ENCODE measurements around the gene SHROOM2. TPM values are rescaled to one million over a fixed set of nuclear protein-coding genes. Genes with fewer than 3 reads are reported as not detected.

Gene SHROOM2
- total RNA-seq, 2 experiments from 2014 or later, result not detected

DNA sequence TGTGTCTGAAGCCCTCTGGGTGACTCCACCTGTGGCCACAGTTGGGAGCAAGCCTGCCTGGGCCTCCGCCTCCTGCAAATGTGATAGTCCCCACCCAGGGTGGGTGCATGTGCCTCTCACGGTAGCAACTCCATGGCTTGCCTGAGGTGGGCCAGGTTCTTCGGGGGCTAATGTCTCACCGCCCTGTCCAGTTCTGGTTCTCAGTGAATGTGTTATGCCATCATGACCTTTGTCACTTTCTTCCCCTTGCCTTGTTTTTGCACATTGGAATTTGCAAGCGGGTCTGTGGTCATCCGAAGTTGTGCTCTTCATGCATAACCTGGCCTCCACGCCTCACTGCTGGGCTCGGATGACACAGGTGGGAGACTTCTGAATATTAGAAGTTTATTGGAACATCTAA, 39.7 kb downstream of the SHROOM2 start:
- Mint-ChIP-seq H3K27ac (no peak overlapping the region), H3K36me3 (ENCODE audit: low read depth) (no peaks in the 10 kb centered on the region), H3K4me1 (ENCODE audit: low read depth) (peaks cover 4% of the 10 kb centered on the region), H3K9me3 (peaks cover 2% of the 10 kb centered on the region), H3K4me3 (no peak overlapping the region), H3K27me3 (ENCODE audit: low read depth) (peaks cover 10% of the 10 kb centered on the region)
- intact Hi-C loops (cut with micrococcal nuclease), result loop anchor here (5.0 kb wide), 1 partner anchor 364 kb away; no protein-coding TSS in a partner anchor
- CTCF ChIA-PET, result no interaction called here
- no peak for DNase-seq

DNA sequence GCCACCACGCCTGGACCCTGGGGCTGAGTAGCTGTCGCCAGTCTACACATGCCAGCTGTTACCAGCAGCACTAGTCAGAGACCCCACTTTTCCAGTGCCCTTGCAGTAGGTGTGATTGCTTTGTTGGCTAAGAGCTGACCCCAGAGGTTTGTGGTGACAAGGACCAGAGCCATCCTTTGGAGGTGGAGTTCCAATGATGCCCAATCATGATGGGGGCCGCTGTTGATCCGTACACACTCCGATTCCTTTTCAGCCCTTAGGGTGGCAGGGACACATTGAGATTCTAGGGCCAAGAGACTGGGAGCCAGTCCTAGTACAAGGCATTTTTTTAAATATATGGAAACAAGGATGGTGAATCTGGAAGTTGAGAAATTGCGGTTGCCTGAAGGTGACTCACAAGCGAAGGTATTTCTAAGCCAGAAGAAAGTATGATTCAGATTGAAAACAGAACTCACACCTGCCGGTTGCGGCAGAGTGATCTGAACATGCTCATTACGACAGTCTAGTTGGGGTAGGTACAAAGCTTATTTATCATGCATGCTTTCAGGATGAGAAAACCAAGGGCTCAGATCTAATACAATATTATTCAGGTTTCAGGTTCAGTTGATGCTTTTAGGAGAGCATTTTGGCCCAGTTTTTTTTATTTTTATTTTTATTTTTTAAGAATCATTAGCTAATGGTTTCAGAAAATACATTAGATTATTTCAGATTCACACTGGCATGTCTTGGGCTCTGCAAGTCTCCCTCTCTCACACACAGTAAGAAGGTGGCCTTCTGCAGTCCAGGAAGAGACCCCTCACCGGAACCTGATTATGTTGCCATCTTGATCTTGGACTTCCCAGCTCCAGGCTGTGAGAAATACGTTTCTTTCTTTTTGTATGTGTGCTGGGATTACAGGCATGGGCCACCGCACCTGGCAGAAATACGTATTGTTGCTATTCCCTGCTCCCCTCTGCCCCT, 43.4 kb downstream of the SHROOM2 start:
- peak; percentile 71 for DNase-seq
- H3K27me3 Mint-ChIP-seq (ENCODE audit: low read depth), result peaks cover 13% of the 10 kb centered on the region
- H3K9me3 Mint-ChIP-seq, result peaks cover 2% of the 10 kb centered on the region
- no peaks in the 10 kb centered on the region for H3K36me3 Mint-ChIP-seq (ENCODE audit: low read depth)
- intact Hi-C loops (cut with micrococcal nuclease), result loop anchor here (1.0 to 5.0 kb wide), 5 partner anchors 113 to 544 kb away; no protein-coding TSS in a partner anchor
- no peak overlapping the region for H3K4me3 Mint-ChIP-seq
- no peak overlapping the region for H3K27ac Mint-ChIP-seq
- CTCF ChIA-PET, result no interaction called here
- H3K4me1 Mint-ChIP-seq (ENCODE audit: low read depth), result peaks cover 4% of the 10 kb centered on the region

- DNase-seq, result no peak
- Mint-ChIP-seq H3K36me3 (ENCODE audit: low read depth) (no peaks in the 10 kb centered on the region), H3K4me3 (no peak overlapping the region), H3K27me3 (ENCODE audit: low read depth) (peaks cover 13% of the 10 kb centered on the region), H3K9me3 (peaks cover 2% of the 10 kb centered on the region), H3K4me1 (ENCODE audit: low read depth) (peaks cover 4% of the 10 kb centered on the region), H3K27ac (no peak overlapping the region)
- CTCF ChIA-PET, result no interaction called here
- intact Hi-C loops (cut with micrococcal nuclease), result no loop called here
These were observed 46.6 kb downstream of the SHROOM2 start for GRCh38 chrX:9832811-9833210.

DNA sequence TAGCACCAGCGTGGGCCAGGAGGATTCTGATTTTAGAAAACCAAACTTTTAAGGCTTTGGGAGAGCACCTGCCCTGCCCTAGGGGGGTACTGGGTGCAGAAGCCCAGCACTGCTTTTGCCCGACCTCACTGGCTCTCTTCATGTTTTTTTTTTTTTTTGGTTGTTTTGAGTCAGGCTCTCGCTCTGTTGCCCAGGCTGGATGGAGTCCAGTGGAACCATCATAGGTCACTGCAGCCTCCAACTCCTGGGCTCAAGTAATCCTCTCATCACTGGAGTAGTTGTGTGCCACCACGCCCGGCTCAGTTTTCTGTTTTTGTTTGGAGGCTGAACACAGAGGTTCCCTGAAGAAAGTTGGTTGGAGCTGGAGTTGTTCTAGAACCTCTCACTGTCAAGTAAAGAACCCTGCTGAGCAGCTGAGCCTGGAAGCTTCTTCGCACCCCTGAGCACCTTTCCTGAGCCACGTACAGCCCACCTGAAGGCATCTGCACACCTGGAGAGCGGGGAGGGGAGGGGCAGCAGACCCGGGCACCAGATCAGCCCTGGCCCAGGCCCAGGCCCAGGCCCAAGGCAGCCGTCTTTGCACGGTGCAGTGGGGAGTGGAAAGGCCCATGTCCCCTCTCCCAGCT, 49.5 kb downstream of the SHROOM2 start:
- H3K4me1 Mint-ChIP-seq (ENCODE audit: low read depth), result no peaks in the 10 kb centered on the region
- H3K9me3 Mint-ChIP-seq, result peaks cover 2% of the 10 kb centered on the region
- H3K27ac Mint-ChIP-seq, result no peak overlapping the region
- H3K36me3 Mint-ChIP-seq (ENCODE audit: low read depth), result no peaks in the 10 kb centered on the region
- intact Hi-C loops (cut with micrococcal nuclease), result no loop called here
- no peak for DNase-seq
- CTCF ChIA-PET, result interaction anchor here (0.7 kb wide), 1 partner anchor 277 kb away, joined by 8 read pairs; no protein-coding TSS in a partner anchor
- no peak overlapping the region for H3K4me3 Mint-ChIP-seq
- H3K27me3 Mint-ChIP-seq (ENCODE audit: low read depth), result peaks cover 19% of the 10 kb centered on the region

DNA sequence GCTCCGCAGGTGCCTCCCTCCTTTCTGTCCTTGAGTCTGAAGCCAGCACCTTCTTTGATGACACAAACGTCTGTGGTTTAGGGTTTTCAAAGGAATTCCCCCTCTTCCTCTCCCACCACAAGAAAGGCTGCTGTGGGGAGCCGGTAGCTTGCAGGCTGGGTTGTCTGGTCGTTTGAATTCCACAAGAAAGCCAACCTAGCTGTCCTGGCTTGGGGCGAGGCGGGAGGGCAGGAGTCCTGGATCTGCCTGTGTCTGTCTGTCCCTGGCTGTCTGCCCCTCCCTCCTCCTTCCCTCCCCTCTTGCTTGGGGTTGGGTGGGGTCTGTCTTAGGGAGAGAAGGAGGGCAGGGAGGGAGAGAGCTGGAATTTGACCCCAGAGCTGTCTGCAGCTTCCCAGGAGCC, 56.3 kb downstream of the SHROOM2 start:
- Mint-ChIP-seq H3K9me3 (no peaks in the 10 kb centered on the region), H3K27ac (no peak overlapping the region), H3K4me3 (no peak overlapping the region), H3K36me3 (ENCODE audit: low read depth) (no peaks in the 10 kb centered on the region), H3K4me1 (ENCODE audit: low read depth) (peaks cover 2% of the 10 kb centered on the region), H3K27me3 (ENCODE audit: low read depth) (peaks cover 13% of the 10 kb centered on the region)
- intact Hi-C loops (cut with micrococcal nuclease), result no loop called here
- CTCF ChIA-PET, result no interaction called here
- DNase-seq, result no peak

DNA sequence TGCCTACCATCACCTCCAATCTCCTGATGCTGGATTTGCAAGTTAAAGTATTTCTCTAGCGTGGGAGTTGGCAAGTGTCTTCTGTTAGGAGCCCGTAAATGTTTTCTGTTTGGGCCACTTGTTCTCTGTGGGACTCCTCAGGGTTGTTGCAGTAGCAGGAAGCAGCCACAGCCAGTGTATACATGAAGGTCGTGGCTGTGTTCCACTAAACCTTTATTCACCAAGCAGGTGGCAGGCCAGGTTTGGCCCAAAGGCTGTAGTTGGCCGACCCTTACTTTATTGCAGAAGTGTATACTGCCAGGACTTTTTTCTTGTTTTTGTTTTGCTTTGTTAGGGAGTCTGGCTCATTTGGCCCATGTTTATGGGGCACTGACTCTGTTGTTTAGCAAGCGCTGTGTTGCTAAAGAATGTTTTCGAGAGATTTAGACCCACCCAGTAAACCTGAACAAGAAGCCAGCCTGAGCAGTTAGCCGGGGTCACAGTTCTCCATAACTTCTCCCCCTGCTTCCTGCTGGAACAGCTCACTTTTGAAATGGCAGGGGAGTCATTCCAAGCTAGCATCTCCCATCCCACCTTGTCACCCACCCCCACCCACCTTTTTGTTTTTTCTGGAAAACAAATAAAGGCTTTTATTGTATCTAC, 58.8 kb downstream of the SHROOM2 start:
- no peak for DNase-seq
- no peaks in the 10 kb centered on the region for H3K36me3 Mint-ChIP-seq (ENCODE audit: low read depth)
- H3K27ac Mint-ChIP-seq, result no peak overlapping the region
- no peaks in the 10 kb centered on the region for H3K9me3 Mint-ChIP-seq
- CTCF ChIA-PET, result no interaction called here
- no peak overlapping the region for H3K4me3 Mint-ChIP-seq
- intact Hi-C loops (cut with micrococcal nuclease), result no loop called here
- H3K27me3 Mint-ChIP-seq (ENCODE audit: low read depth), result peaks cover 4% of the 10 kb centered on the region
- peaks cover 2% of the 10 kb centered on the region for H3K4me1 Mint-ChIP-seq (ENCODE audit: low read depth)

DNA sequence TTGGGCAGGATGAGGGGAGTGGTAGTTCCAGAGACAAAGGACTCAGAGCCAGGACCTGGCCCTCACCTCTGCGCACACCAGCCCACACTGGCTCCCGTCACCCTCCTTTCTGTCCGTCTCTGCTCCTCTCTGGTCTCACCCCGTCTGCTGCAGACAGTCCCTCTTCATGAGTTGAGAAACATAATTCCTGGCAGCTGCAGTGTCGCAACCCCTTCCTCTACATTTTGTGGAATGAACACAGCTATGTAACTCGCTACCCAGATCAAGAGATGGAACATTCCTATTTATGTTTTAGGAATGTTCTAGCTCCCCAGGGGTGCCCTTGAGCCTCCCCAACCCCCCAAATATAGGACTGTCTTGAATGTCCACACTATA, 59.3 kb downstream of the SHROOM2 start:
- H3K4me1 Mint-ChIP-seq (ENCODE audit: low read depth), result peaks cover 2% of the 10 kb centered on the region
- DNase-seq, result no peak
- no peaks in the 10 kb centered on the region for H3K9me3 Mint-ChIP-seq
- no peak overlapping the region for H3K4me3 Mint-ChIP-seq
- no peak overlapping the region for H3K27ac Mint-ChIP-seq
- H3K36me3 Mint-ChIP-seq (ENCODE audit: low read depth), result no peaks in the 10 kb centered on the region
- H3K27me3 Mint-ChIP-seq (ENCODE audit: low read depth), result peaks cover 4% of the 10 kb centered on the region
- intact Hi-C loops (cut with micrococcal nuclease), result no loop called here
- CTCF ChIA-PET, result no interaction called here

- H3K9me3 Mint-ChIP-seq, result no peaks in the 10 kb centered on the region
- intact Hi-C loops (cut with micrococcal nuclease), result no loop called here
- H3K4me3 Mint-ChIP-seq, result no peak overlapping the region
- CTCF ChIA-PET, result no interaction called here
- no peak for DNase-seq
- no peak overlapping the region for H3K27ac Mint-ChIP-seq
- H3K27me3 Mint-ChIP-seq (ENCODE audit: low read depth), result peaks cover 4% of the 10 kb centered on the region
- H3K36me3 Mint-ChIP-seq (ENCODE audit: low read depth), result no peaks in the 10 kb centered on the region
- H3K4me1 Mint-ChIP-seq (ENCODE audit: low read depth), result peaks cover 2% of the 10 kb centered on the region
These were observed 60.4 kb downstream of the SHROOM2 start for GRCh38 chrX:9846631-9847030.

DNA sequence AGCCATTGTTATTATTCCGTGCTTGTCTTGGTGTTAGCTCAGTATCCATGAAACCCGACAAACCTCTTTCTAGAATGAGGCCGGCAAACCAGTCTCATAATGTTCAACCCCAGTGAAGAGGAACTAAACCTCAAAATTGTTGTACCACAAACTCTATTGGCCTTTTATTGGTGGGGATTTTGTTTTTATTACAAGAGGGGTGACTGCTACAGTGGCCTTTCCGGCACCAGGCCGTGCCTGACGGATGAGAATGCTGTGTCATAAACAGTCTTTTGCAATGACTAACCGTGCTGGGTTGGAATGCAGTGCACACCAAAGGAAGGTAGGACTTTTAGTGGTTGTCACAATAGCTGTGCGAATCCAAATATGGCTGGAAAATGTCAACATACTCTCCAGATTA, 60.8 kb downstream of the SHROOM2 start:
- Mint-ChIP-seq H3K27ac (no peak overlapping the region), H3K36me3 (ENCODE audit: low read depth) (no peaks in the 10 kb centered on the region), H3K9me3 (no peaks in the 10 kb centered on the region), H3K27me3 (ENCODE audit: low read depth) (peaks cover 4% of the 10 kb centered on the region), H3K4me1 (ENCODE audit: low read depth) (peaks cover 2% of the 10 kb centered on the region), H3K4me3 (no peak overlapping the region)
- intact Hi-C loops (cut with micrococcal nuclease), result no loop called here
- CTCF ChIA-PET, result no interaction called here
- no peak for DNase-seq

GRCh38 chrX:9848718-9849479, 62.7 kb downstream of the SHROOM2 start:
- CTCF ChIA-PET, result no interaction called here
- H3K27ac Mint-ChIP-seq, result no peak overlapping the region
- peaks cover 4% of the 10 kb centered on the region for H3K27me3 Mint-ChIP-seq (ENCODE audit: low read depth)
- no peaks in the 10 kb centered on the region for H3K36me3 Mint-ChIP-seq (ENCODE audit: low read depth)
- H3K9me3 Mint-ChIP-seq, result no peaks in the 10 kb centered on the region
- no peak overlapping the region for H3K4me3 Mint-ChIP-seq
- intact Hi-C loops (cut with micrococcal nuclease), result no loop called here
- no peak for DNase-seq
- H3K4me1 Mint-ChIP-seq (ENCODE audit: low read depth), result no peaks in the 10 kb centered on the region

DNA sequence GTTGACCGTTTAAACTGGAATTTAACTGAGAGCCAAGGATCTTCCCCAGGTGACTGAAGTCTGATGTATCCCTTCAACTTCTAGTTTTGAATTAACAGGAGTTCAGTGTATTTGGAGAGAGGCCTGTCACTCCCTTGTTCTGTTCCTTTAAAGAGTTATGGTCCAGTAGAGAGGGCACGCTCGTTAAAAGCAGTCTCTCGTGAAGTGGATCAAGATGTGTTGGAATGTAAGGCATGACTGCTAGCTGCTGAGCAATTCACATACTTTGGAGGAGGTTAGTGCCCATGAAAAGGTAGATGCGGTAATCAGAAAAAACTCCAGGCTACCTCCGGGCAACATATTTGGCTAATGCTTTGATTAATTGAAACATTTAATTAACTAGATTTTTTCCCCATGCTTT, 65.7 kb downstream of the SHROOM2 start:
- CTCF ChIA-PET, result no interaction called here
- intact Hi-C loops (cut with micrococcal nuclease), result no loop called here
- H3K27me3 Mint-ChIP-seq (ENCODE audit: low read depth), result no peaks in the 10 kb centered on the region
- H3K9me3 Mint-ChIP-seq, result no peaks in the 10 kb centered on the region
- H3K4me3 Mint-ChIP-seq, result no peak overlapping the region
- H3K27ac Mint-ChIP-seq, result no peak overlapping the region
- H3K4me1 Mint-ChIP-seq (ENCODE audit: low read depth), result no peaks in the 10 kb centered on the region
- no peak for DNase-seq
- H3K36me3 Mint-ChIP-seq (ENCODE audit: low read depth), result no peaks in the 10 kb centered on the region

DNA sequence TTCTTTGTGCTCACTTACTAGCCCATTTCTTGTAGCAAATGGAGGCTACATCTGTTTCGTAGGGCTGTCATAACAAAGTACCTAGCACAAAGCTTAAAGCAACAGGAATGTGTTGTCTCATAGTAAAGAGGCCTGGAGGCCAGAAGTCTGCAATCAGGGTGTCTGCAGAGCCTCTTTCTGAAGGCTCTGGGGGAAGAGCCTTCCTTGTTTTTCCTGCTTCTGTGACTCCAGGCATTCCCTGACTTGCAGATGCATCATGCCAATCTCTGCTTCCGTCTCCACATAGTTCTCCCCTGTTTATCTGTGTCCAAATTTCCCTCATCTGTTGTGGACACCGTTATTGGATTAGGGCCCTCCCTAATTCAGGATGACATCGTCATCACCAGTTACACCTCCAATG, 67.1 kb downstream of the SHROOM2 start:
- no peak overlapping the region for H3K4me3 Mint-ChIP-seq
- no peaks in the 10 kb centered on the region for H3K36me3 Mint-ChIP-seq (ENCODE audit: low read depth)
- no peak for DNase-seq
- H3K9me3 Mint-ChIP-seq, result no peaks in the 10 kb centered on the region
- no peaks in the 10 kb centered on the region for H3K4me1 Mint-ChIP-seq (ENCODE audit: low read depth)
- intact Hi-C loops (cut with micrococcal nuclease), result no loop called here
- no peak overlapping the region for H3K27ac Mint-ChIP-seq
- CTCF ChIA-PET, result no interaction called here
- H3K27me3 Mint-ChIP-seq (ENCODE audit: low read depth), result no peaks in the 10 kb centered on the region
